Fibroblast of villous mesenchyme (primary cell): Measurements from ENCODE around the gene CACNA1S. TPM values are rescaled to one million over a fixed set of nuclear protein-coding genes. Genes with fewer than 3 reads are reported as not detected.

Source experiments
- DNase-seq: peaks from one replicate; pipeline ENCODE4 v3.0.0-alpha.2; 2010; ENCODE audit warnings: low read depth
- H3K4me3 ChIP-seq: 2 replicates; pipeline ENCODE4 v1.5.1; 2011; ENCODE audit warnings: low read depth, mild to moderate bottlenecking, low read length
- total RNA-seq: library from RNA; depleted of rRNA; stranded (reverse); fragments of >200 nt; gene quantifications from 2 replicates; pipeline ENCODE4 v1.2.3, GENCODE V29; 2012
- TF ChIP-seq, protein P1 (sequence below): IDR thresholded peaks from 2 replicates; pipeline ENCODE4 v1.5.1; 2012; ENCODE audit warnings: low read depth, mild to moderate bottlenecking, low read length; ENCODE audit not compliant: insufficient read depth

The CACNA1S gene
- total RNA-seq, 1 donor: not detected

GRCh38 chr1:201126832-201127754, 14.9 kb upstream of the CACNA1S start, which contains the start of gene ASCL5:
Gene ASCL5, minus strand, starts transcription at chr1:201127184. Its CDS starts 11,812 bp downstream, at chr1:201115372.
- H3K4me3 ChIP-seq: no peak within 1 kb of the TSS
- no peak for DNase-seq
- TF ChIP-seq, protein P1, sequence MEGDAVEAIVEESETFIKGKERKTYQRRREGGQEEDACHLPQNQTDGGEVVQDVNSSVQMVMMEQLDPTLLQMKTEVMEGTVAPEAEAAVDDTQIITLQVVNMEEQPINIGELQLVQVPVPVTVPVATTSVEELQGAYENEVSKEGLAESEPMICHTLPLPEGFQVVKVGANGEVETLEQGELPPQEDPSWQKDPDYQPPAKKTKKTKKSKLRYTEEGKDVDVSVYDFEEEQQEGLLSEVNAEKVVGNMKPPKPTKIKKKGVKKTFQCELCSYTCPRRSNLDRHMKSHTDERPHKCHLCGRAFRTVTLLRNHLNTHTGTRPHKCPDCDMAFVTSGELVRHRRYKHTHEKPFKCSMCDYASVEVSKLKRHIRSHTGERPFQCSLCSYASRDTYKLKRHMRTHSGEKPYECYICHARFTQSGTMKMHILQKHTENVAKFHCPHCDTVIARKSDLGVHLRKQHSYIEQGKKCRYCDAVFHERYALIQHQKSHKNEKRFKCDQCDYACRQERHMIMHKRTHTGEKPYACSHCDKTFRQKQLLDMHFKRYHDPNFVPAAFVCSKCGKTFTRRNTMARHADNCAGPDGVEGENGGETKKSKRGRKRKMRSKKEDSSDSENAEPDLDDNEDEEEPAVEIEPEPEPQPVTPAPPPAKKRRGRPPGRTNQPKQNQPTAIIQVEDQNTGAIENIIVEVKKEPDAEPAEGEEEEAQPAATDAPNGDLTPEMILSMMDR: no peak

DNA sequence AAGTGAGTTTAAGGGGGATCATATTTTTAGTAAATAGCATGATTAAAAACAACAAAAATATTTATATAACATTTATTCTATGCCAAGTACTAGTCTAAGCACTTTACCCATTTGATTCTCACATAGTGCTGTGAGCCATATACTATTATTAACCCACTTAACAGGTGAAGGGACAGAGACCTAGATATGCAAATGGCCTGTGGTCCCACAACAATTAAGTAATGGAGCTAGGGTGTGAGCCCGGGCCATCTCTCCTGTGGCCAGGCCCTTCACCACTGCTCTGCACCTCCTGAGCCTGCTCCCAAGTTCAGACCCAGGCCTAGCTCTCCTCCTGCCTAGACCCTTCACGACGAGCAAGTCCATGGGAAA, 14.2 kb upstream of the CACNA1S start:
- no peak for DNase-seq
- TF ChIP-seq, protein P1: no peak
- H3K4me3 ChIP-seq: no peak overlapping the region

DNA sequence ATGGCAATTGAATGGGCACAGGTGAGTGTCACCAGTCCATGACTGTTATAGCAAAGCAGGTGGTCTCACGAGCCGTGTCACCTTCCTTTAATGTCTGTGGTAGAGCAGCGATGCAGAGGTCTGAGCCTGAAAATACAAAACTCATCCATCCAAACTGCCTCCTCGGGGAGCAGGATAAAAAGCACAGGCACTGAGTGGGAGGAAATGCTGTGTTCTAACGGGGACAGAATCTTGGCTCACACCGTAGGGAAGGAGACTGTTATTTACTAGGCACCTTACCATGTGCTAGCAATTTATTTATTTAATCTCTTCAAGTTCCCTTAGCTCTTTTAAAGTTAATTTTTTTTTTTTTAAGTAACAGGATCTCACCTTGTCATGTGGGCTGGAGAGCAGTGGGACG, 13.6 kb upstream of the CACNA1S start:
- H3K4me3 ChIP-seq: no peak overlapping the region
- TF ChIP-seq, protein P1: no peak
- DNase-seq: no peak

- DNase-seq: no peak
- TF ChIP-seq, protein P1: no peak
- no peak overlapping the region for H3K4me3 ChIP-seq
Observed at GRCh38 chr1:201125019-201125418, 12.8 kb upstream of the CACNA1S start.

GRCh38 chr1:201123866-201124265, 11.6 kb upstream of the CACNA1S start:
- DNase-seq: no peak
- no peak overlapping the region for H3K4me3 ChIP-seq
- TF ChIP-seq, protein P1: no peak

GRCh38 chr1:201122321-201122957, 10.2 kb upstream of the CACNA1S start:
- no peak for DNase-seq
- TF ChIP-seq, protein P1: no peak
- H3K4me3 ChIP-seq: no peak overlapping the region
